ENCODE data around the gene TRIM75.
A peak's percentile ranks its signal among the peaks of the same experiment; 100 is the strongest.

Gene TRIM75

DNA sequence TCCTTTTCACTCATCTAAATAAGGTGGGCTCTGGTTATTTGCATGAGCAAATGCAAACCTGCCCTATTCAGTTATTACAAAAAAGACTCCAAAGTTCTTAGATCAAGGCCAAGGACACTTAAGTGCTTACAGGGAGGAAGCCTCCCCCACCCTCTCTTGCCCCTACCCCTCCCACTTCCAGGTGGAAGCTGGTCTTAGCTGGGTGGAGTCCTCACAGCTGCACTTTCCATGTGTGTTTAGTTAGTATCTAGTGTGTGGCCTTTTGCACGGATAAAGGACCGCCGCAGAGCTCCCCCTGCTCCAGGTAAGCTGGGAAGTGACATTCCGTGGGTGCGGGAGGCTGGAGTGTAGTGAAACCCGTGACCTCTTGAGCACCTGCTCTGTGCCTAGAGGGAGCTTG is at the start of gene TRIM75:
Gene TRIM75 (plus strand): TSS at position 222 of the 400 bp plus-strand sequence. CDS start 5,282 bp downstream, outside the sequence.
- Histone ChIP-seq H3K27me3 (replicated peaks; ENCODE audit: control insufficient read depth, insufficient read depth, low read length) (no peaks in the 10 kb centered on the region), H3K4me3 (replicated peaks; ENCODE audit: low read depth, low read length) (no peak within 1 kb of the TSS), H3K36me3 (ENCODE audit: control insufficient read depth, insufficient read depth, low read length) (no peaks in the 10 kb centered on the region)
- TF ChIP-seq CTCF (IDR thresholded peaks at IDR 0.05; ENCODE audit: insufficient read depth, low read length, poor library complexity, severe bottlenecking) = no peak
- no peak for DNase-seq (ENCODE audit: extremely low read depth, insufficient read length)

- H3K36me3 ChIP-seq (ENCODE audit: control insufficient read depth, insufficient read depth, low read length) = no peaks in the 10 kb centered on the region
- no peak for TF ChIP-seq CTCF (IDR thresholded peaks at IDR 0.05; ENCODE audit: insufficient read depth, low read length, poor library complexity, severe bottlenecking)
- H3K27me3 ChIP-seq (replicated peaks; ENCODE audit: control insufficient read depth, insufficient read depth, low read length) = no peaks in the 10 kb centered on the region
- no peak for DNase-seq (ENCODE audit: extremely low read depth, insufficient read length)
- no peak overlapping the region for H3K4me3 ChIP-seq (replicated peaks; ENCODE audit: low read depth, low read length)
These were observed 48.2 kb upstream of the TRIM75 start for GRCh38 chr4:165005352-165005925.

DNA sequence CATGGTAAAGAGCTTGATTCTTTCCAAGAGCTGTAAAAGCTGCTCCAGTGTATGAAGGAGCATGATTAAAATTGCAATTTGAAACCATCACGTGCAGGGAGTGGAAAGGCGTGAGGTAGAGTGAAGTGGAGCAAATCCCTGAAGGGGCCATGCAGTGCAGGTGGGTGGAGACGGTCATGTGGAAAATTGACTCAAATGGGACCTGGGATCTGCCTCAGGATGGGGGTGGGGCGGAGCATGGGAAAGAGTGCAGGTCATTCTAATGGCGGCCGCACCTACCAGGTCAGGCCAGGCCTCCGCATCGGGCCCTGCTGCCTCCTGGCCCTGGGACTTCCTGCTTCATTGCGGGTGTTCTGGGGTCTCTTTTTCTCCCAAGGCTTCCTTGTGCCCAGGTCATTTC is 47.2 kb upstream of the TRIM75 start:
- TF ChIP-seq CTCF (IDR thresholded peaks at IDR 0.05; ENCODE audit: insufficient read depth, low read length, poor library complexity, severe bottlenecking) = no peak
- no peak for DNase-seq (ENCODE audit: extremely low read depth, insufficient read length)

GRCh38 chr4:165006886-165007285 is 46.8 kb upstream of the TRIM75 start:
- TF ChIP-seq CTCF (IDR thresholded peaks at IDR 0.05; ENCODE audit: insufficient read depth, low read length, poor library complexity, severe bottlenecking) = no peak
- no peaks in the 10 kb centered on the region for H3K27me3 ChIP-seq (replicated peaks; ENCODE audit: control insufficient read depth, insufficient read depth, low read length)
- H3K4me3 ChIP-seq (replicated peaks; ENCODE audit: low read depth, low read length) = no peak overlapping the region
- DNase-seq (ENCODE audit: extremely low read depth, insufficient read length) = no peak
- H3K36me3 ChIP-seq (ENCODE audit: control insufficient read depth, insufficient read depth, low read length) = no peaks in the 10 kb centered on the region

More for the DNA sequence above, 47.2 kb upstream of the TRIM75 start:
- H3K36me3 ChIP-seq (ENCODE audit: control insufficient read depth, insufficient read depth, low read length) = no peaks in the 10 kb centered on the region
- H3K27me3 ChIP-seq (replicated peaks; ENCODE audit: control insufficient read depth, insufficient read depth, low read length) = no peaks in the 10 kb centered on the region
- H3K4me3 ChIP-seq (replicated peaks; ENCODE audit: low read depth, low read length) = no peak overlapping the region

GRCh38 chr4:165009493-165010227 is 44.0 kb upstream of the TRIM75 start:
- H3K36me3 ChIP-seq (ENCODE audit: control insufficient read depth, insufficient read depth, low read length) = no peaks in the 10 kb centered on the region
- no peak for TF ChIP-seq CTCF (IDR thresholded peaks at IDR 0.05; ENCODE audit: insufficient read depth, low read length, poor library complexity, severe bottlenecking)
- peak; percentile 17 for DNase-seq (ENCODE audit: extremely low read depth, insufficient read length)
- no peak overlapping the region for H3K4me3 ChIP-seq (replicated peaks; ENCODE audit: low read depth, low read length)
- no peaks in the 10 kb centered on the region for H3K27me3 ChIP-seq (replicated peaks; ENCODE audit: control insufficient read depth, insufficient read depth, low read length)
